Ovary (tissue), 9 donors: ENCODE data around the gene NRXN3. TPM values are rescaled to one million over a fixed set of nuclear protein-coding genes. Genes with fewer than 3 reads are reported as not detected.

Experiments used
- DNase-seq, 5 donors: peaks; one replicate each; pipeline ENCODE4 v3.0.0-alpha.2; 2019 to 2020
- H3K27ac ChIP-seq, 2 donors: fragments of 200-600 bp; one replicate each; pipeline versions ENCODE4 v1.5.1 to v1.8.0; 2019 to 2022
- H3K27me3 ChIP-seq: fragments of 200-600 bp; one replicate; pipeline ENCODE4 v1.8.0; 2022
- H3K36me3 ChIP-seq: fragments of 200-600 bp; sonication (generic); one replicate; pipeline ENCODE4 v1.5.1; 2019
- H3K4me1 ChIP-seq: one replicate; pipeline ENCODE4 v1.8.1; 2013; ENCODE audit warnings: mild to moderate bottlenecking, moderate library complexity; ENCODE audit not compliant: insufficient read depth
- H3K4me3 ChIP-seq: fragments of 200-600 bp; sonication (generic); one replicate; pipeline ENCODE4 v1.5.1; 2017
- H3K9me3 ChIP-seq, 2 donors: fragments of 200-600 bp in 1 of 2; sonication (generic) in 1 of 2; one replicate each; pipeline versions ENCODE4 v1.5.1 to v1.8.1; 2013 to 2019; ENCODE audit warnings: mild to moderate bottlenecking in 1 of 2, moderate library complexity in 1 of 2
- EP300 ChIP-seq: sonication (generic); formaldehyde crosslinking; IDR thresholded peaks from one replicate; pipeline ENCODE4 v1.6.1; 2017; ENCODE audit warnings: antibody characterized with exemption
- POLR2A ChIP-seq: fragments of 450-650 bp; IDR thresholded peaks from one replicate; pipeline ENCODE4 v1.6.1; 2017; ENCODE audit warnings: antibody characterized with exemption, mild to moderate bottlenecking, moderate library complexity
- WGBS, 3 donors: extraction: QIAGEN DNeasy Blood & Tissue Kit in 1 of 3; methylation state at CpG; one replicate each; pipeline versions ENCODE4 v1.1.5 to v1.1.7; 2013 to 2017; 5-methylcytosine and 5-hydroxymethylcytosine counted together
- intact Hi-C, 4 donors: fragments of 100-400 bp; cut with DNase I; formaldehyde crosslinking; loops; one replicate each; pipeline versions ENCODE4 v1.11.0 to v1.15.1; 2022 to 2023
- polyA plus RNA-seq, 2 donors: library from polyadenylated mRNA; stranded (reverse); fragments of 200-250 nt in 1 of 2; fragments of 350-450 nt in 1 of 2; fragmentation: Illumina TruSeq in 1 of 2; extraction: RNeasy Lipid Tissue Mini Kit (QIAGEN cat#74804) in 1 of 2; gene quantifications; one replicate each; pipeline ENCODE4 v1.2.3, GENCODE V29; 2013 to 2014
- total RNA-seq, 7 donors: library from RNA; depleted of rRNA in 2 of 7; stranded (reverse); fragments of >200 nt in 2 of 7; fragmentation: NEBNext Ultra II Directional in 3 of 7; extraction: Animal tissue kit (Norgen Biotek cat#: 25700) in 3 of 7; gene quantifications; one replicate each; pipeline versions ENCODE4 v1.1.0 to v1.2.4, GENCODE V29; 2016 to 2023
- TF ChIP-seq, protein P1 (sequence below), 3 donors: fragments of 450-650 bp in 2 of 3; fragments of 200-600 bp in 1 of 3; IDR thresholded peaks; one replicate each; pipeline versions ENCODE4 v1.5.1 to v1.8.0; 2016 to 2022; ENCODE audit warnings: antibody characterized with exemption in 3 of 3, mild to moderate bottlenecking in 1 of 3
- donor health status: DM: no; HTN: no; CAD: no; lungs with moderate emphysema.
- donor health status: DM: no; HTN: no; CAD: no.
- donor health status: Bipolar disorder and iron deficiency.
- donor health status: DM: yes; HTN: yes; CAD: no.
- donor health status: DM: no; HTN: no; CAD: no.
- donor health status: DM: yes; HTN: yes; CAD: no.

Gene NRXN3
- total and polyA plus RNA-seq, 9 donors = 0.28 to 6.2 (median 0.82) TPM

DNA sequence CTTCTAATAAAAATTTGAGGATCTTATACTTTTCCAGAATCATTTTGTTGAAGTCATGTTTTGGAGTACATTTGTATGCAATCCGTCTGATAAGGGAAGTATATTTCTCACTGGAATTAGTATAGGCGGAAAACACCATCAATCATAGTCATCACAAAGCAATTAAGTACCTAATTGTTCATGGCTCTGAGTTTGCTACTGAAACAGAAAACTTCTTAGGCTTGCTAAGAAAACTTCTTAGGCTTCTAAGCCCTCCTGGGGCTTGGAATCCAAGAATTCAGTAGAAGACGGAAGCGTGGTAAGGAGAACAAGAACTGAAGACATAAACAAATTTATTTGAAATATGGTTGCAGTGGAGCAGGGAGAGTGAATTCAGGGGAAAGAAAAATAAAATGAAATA is 1404.9 kb downstream of the NRXN3 start:
- TF ChIP-seq, protein P1, sequence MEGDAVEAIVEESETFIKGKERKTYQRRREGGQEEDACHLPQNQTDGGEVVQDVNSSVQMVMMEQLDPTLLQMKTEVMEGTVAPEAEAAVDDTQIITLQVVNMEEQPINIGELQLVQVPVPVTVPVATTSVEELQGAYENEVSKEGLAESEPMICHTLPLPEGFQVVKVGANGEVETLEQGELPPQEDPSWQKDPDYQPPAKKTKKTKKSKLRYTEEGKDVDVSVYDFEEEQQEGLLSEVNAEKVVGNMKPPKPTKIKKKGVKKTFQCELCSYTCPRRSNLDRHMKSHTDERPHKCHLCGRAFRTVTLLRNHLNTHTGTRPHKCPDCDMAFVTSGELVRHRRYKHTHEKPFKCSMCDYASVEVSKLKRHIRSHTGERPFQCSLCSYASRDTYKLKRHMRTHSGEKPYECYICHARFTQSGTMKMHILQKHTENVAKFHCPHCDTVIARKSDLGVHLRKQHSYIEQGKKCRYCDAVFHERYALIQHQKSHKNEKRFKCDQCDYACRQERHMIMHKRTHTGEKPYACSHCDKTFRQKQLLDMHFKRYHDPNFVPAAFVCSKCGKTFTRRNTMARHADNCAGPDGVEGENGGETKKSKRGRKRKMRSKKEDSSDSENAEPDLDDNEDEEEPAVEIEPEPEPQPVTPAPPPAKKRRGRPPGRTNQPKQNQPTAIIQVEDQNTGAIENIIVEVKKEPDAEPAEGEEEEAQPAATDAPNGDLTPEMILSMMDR (IDR thresholded peaks at IDR 0.05) = no peak
- no peak for TF ChIP-seq EP300
- TF ChIP-seq POLR2A = no peak
- WGBS, 3 donors = 68 to 77% (median 70%) methylated on average over 4 of the region's 4 CpGs
- no peak for DNase-seq

DNA sequence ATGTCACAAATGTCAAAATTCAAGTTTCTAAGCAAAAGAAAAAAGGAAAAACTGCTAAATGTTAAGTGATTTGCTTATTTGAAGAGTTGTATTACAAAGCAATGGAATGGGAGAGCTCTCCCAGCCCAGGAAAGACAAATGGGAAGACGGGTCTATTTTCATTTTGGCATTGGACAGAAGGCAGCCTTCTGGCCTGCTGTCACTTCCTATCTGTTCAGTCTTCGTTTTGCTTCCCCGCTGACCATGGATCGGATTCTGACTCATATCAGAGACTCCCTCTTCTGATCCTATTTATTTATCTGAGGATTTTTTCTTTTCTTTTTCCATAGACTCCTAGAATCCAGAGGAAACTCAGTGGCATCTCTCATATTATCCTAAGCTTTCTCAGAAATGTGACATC is 1406.3 kb downstream of the NRXN3 start:
- H3K36me3 ChIP-seq = no peaks in the 10 kb centered on the region
- TF ChIP-seq, protein P1 (IDR thresholded peaks at IDR 0.05) = no peak
- TF ChIP-seq EP300 (no peak), POLR2A (no peak)
- H3K27ac ChIP-seq = no peak overlapping the region
- intact Hi-C loops = no loop called here
- no peak overlapping the region for H3K4me3 ChIP-seq
- WGBS, 3 donors = 6 to 17% (median 9%) methylated on average over 4 of the region's 4 CpGs
- DNase-seq = no peak
- no peaks in the 10 kb centered on the region for H3K4me1 ChIP-seq
- H3K9me3 ChIP-seq = no peaks in the 10 kb centered on the region
- H3K27me3 ChIP-seq = no peaks in the 10 kb centered on the region

More for the DNA sequence above, 1404.9 kb downstream of the NRXN3 start:
- no peaks in the 10 kb centered on the region for H3K4me1 ChIP-seq
- no peaks in the 10 kb centered on the region for H3K9me3 ChIP-seq
- no peaks in the 10 kb centered on the region for H3K27me3 ChIP-seq
- no peak overlapping the region for H3K4me3 ChIP-seq
- intact Hi-C loops = no loop called here
- no peaks in the 10 kb centered on the region for H3K36me3 ChIP-seq
- H3K27ac ChIP-seq = no peak overlapping the region

DNA sequence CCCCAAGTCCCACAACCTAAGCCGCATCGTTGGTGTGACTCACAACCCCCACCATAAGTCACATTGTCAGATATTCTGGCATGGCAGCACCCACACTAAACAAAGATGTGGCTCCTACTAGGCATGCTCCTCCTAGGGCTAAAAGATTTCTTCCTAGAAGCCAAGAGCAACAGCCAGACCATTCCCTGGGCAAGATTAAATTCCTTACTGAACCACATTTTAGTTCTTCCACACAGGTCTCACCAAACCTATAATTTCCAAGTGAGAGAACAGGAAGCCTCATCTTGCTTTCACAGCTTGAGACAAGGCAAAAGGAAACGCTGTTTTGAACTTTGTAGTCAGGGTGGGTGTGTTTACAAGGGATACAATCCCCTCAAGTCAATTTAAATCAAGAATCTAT is 1408.3 kb downstream of the NRXN3 start:
- no peak for DNase-seq
- TF ChIP-seq POLR2A (no peak), EP300 (no peak)
- TF ChIP-seq, protein P1 (IDR thresholded peaks at IDR 0.05) = no peak
- WGBS, 3 donors = 74 to 81% (median 75%) methylated on average over 3 of the region's 3 CpGs
- no peaks in the 10 kb centered on the region for H3K36me3 ChIP-seq
- H3K27me3 ChIP-seq = no peaks in the 10 kb centered on the region
- H3K9me3 ChIP-seq = no peaks in the 10 kb centered on the region
- H3K27ac ChIP-seq = no peak overlapping the region
- H3K4me3 ChIP-seq = no peak overlapping the region
- intact Hi-C loops = no loop called here
- no peaks in the 10 kb centered on the region for H3K4me1 ChIP-seq

DNA sequence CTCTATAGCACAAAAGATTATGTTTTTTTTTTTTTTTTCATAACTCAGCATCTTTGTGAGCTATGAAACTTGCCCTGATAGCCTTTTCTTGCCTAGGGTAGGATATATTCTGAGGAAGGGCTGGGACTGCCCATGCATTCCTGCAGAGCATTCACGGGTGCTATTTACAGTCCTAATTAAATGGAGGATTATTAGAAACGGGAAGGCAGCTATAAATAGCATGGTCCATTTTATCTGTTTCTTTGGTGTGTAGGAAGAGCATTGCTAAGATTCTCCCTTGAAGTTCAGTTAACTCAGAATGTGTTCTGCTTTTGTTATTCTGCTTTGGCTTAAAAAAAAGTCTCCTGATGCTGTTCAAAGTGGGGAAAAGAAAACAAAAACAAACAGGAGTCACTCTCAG is 1410.2 kb downstream of the NRXN3 start:
- Histone ChIP-seq H3K9me3 (no peaks in the 10 kb centered on the region), H3K27me3 (no peaks in the 10 kb centered on the region), H3K4me1 (no peaks in the 10 kb centered on the region), H3K36me3 (no peaks in the 10 kb centered on the region), H3K27ac (no peak overlapping the region), H3K4me3 (no peak overlapping the region)
- 1 to 5% (median 4%) methylated on average over 2 of the region's 2 CpGs for WGBS, 3 donors
- TF ChIP-seq, protein P1 (IDR thresholded peaks at IDR 0.05) = no peak
- TF ChIP-seq EP300 = no peak
- intact Hi-C loops = no loop called here
- DNase-seq = no peak

DNA sequence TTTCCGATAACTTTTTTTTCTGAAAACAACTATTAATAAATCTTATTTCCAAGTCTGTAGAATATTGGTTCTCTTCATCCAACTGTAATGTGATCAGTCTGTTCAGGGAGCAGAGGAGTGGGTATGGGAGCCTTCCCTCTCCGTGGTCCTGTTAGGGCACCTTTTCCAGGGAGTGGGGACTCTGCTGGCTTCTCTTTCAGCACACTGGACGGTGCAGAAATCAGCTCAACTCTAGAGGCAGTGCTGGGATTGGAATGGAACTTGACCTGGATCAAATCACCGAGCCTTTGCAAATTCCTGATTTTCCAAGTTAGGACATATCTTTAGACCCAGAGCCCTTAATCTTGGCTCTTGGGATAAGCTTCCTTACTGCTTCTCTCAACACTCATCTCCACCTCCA is 1410.7 kb downstream of the NRXN3 start:
- Histone ChIP-seq H3K4me3 (no peak overlapping the region), H3K36me3 (no peaks in the 10 kb centered on the region), H3K27me3 (no peaks in the 10 kb centered on the region), H3K4me1 (no peaks in the 10 kb centered on the region), H3K9me3 (no peaks in the 10 kb centered on the region), H3K27ac (no peak overlapping the region)
- DNase-seq = no peak
- intact Hi-C loops = no loop called here
- WGBS, 3 donors = 25 to 37% (median 27%) methylated on average over 4 of the region's 4 CpGs
- TF ChIP-seq EP300 = no peak
- no peak for TF ChIP-seq POLR2A
- TF ChIP-seq, protein P1 (IDR thresholded peaks at IDR 0.05) = no peak
